H9 (cell line): ENCODE data around the gene NRP2. TPM values are rescaled to one million over a fixed set of nuclear protein-coding genes. Genes with fewer than 3 reads are reported as not detected.
A peak's percentile ranks its signal among the peaks of the same experiment; 100 is the strongest.

Experiments used
- DNase-seq: peaks from one replicate; pipeline ENCODE4 v3.0.0-alpha.2; 2017
- H2AFZ ChIP-seq: one replicate; pipeline ENCODE4 v1.6.1; 2013; ENCODE audit warnings: mild to moderate bottlenecking, low read length, control low read depth, moderate library complexity
- H2AK5ac ChIP-seq: 2 replicates; pipeline ENCODE4 v1.6.1; 2013; ENCODE audit warnings: low read length, control low read depth, mixed read lengths; ENCODE audit not compliant: insufficient read length
- H2BK120ac ChIP-seq: one replicate; pipeline ENCODE4 v1.6.1; 2013; ENCODE audit warnings: low read depth, mild to moderate bottlenecking, low read length, control low read depth, inconsistent platforms; ENCODE audit not compliant: poor library complexity, severe bottlenecking
- H2BK12ac ChIP-seq: 2 replicates; pipeline ENCODE4 v1.6.1; 2013; ENCODE audit warnings: low read length, control low read depth, mixed read lengths, low read depth; ENCODE audit not compliant: insufficient read length
- H2BK15ac ChIP-seq: 2 replicates; pipeline ENCODE4 v1.6.1; 2013; ENCODE audit warnings: low read depth, low read length, control low read depth
- H2BK20ac ChIP-seq: one replicate; pipeline ENCODE4 v1.6.1; 2013; ENCODE audit warnings: low read depth, mild to moderate bottlenecking, low read length, control low read depth, inconsistent platforms; ENCODE audit not compliant: poor library complexity, severe bottlenecking
- H2BK5ac ChIP-seq: 2 replicates; pipeline ENCODE4 v1.6.1; 2013; ENCODE audit warnings: low read length, control low read depth, mixed read lengths; ENCODE audit not compliant: insufficient read length
- H3K14ac ChIP-seq: 2 replicates; pipeline ENCODE4 v1.6.1; 2013; ENCODE audit warnings: low read length, control low read depth; ENCODE audit not compliant: insufficient read depth
- H3K18ac ChIP-seq: 2 replicates; pipeline ENCODE4 v1.6.1; 2013; ENCODE audit warnings: low read depth, mild to moderate bottlenecking, mixed read lengths, low read length, control low read depth; ENCODE audit not compliant: insufficient read length
- H3K23ac ChIP-seq: 2 replicates; pipeline ENCODE4 v1.6.1; 2013; ENCODE audit warnings: low read length, control low read depth, mixed read lengths, low read depth; ENCODE audit not compliant: insufficient read length
- H3K23me2 ChIP-seq: 2 replicates; pipeline ENCODE4 v1.6.1; 2013; ENCODE audit warnings: low read depth, mild to moderate bottlenecking, mixed read lengths, low read length, control low read depth; ENCODE audit not compliant: insufficient read length, poor library complexity, severe bottlenecking
- H3K27ac ChIP-seq: 2 replicates; pipeline ENCODE4 v1.5.1; 2013; ENCODE audit warnings: low read length, control low read depth, mixed read lengths, low read depth; ENCODE audit not compliant: insufficient read length
- H3K27me3 ChIP-seq: 2 replicates; pipeline ENCODE4 v1.6.1; 2013; ENCODE audit warnings: low read length, control low read depth, inconsistent platforms; ENCODE audit not compliant: insufficient read depth
- H3K4ac ChIP-seq: 2 replicates; pipeline ENCODE4 v1.6.1; 2013; ENCODE audit warnings: low read depth, mild to moderate bottlenecking, control low read depth, inconsistent platforms, low read length, moderate library complexity
- H3K4me1 ChIP-seq: 2 replicates; pipeline ENCODE4 v1.6.1; 2013; ENCODE audit warnings: low read length, control low read depth, inconsistent platforms; ENCODE audit not compliant: insufficient read depth
- H3K4me2 ChIP-seq: 2 replicates; pipeline ENCODE4 v1.6.1; 2013; ENCODE audit warnings: low read length, control low read depth, mixed read lengths; ENCODE audit not compliant: insufficient read length, insufficient read depth
- H3K56ac ChIP-seq: 2 replicates; pipeline ENCODE4 v1.6.1; 2013; ENCODE audit warnings: low read depth, mild to moderate bottlenecking, mixed read lengths, low read length, control low read depth; ENCODE audit not compliant: insufficient read length
- H3K79me1 ChIP-seq: 2 replicates; pipeline ENCODE4 v1.6.1; 2013; ENCODE audit warnings: low read depth, mild to moderate bottlenecking, moderate library complexity, low read length, control low read depth, inconsistent platforms; ENCODE audit not compliant: insufficient read depth, poor library complexity, severe bottlenecking
- H3K79me2 ChIP-seq: 2 replicates; pipeline ENCODE4 v1.6.1; 2013; ENCODE audit warnings: low read length, control low read depth, inconsistent platforms; ENCODE audit not compliant: insufficient read depth
- H3K9ac ChIP-seq: 2 replicates; pipeline ENCODE4 v1.6.1; 2013; ENCODE audit warnings: low read length, control low read depth, mixed read lengths; ENCODE audit not compliant: insufficient read length; ENCODE audit errors: extremely low read depth
- H3K9me3 ChIP-seq: one replicate; pipeline ENCODE4 v1.6.1; 2013; ENCODE audit warnings: low read depth, low read length, inconsistent platforms; ENCODE audit not compliant: control insufficient read depth
- H3T11ph ChIP-seq: one replicate; pipeline ENCODE4 v1.6.1; 2013; ENCODE audit warnings: mild to moderate bottlenecking, low read length, control low read depth, inconsistent platforms
- H4K20me1 ChIP-seq: one replicate; pipeline ENCODE4 v1.6.1; 2013; ENCODE audit not compliant: control insufficient read depth, insufficient read length, insufficient read depth
- H4K5ac ChIP-seq: 2 replicates; pipeline ENCODE4 v1.6.1; 2013; ENCODE audit warnings: low read depth, mild to moderate bottlenecking, mixed read lengths, low read length, control low read depth; ENCODE audit not compliant: insufficient read length
- H4K8ac ChIP-seq: replicated peaks from 2 replicates; pipeline ENCODE4 v1.6.1; 2013; ENCODE audit warnings: low read length, control low read depth, mixed read lengths, low read depth; ENCODE audit not compliant: insufficient read length
- H4K91ac ChIP-seq: 2 replicates; pipeline ENCODE4 v1.6.1; 2013; ENCODE audit warnings: low read depth, mild to moderate bottlenecking, moderate library complexity, mixed read lengths, low read length, control low read depth; ENCODE audit not compliant: insufficient read length
- H3K27ac Mint-ChIP-seq, 3 experiments: 2 replicates in 2 of 3; 3 replicates in 1 of 3; pipeline ENCODE4 v1.8.0; 2020 to 2021; ENCODE audit warnings: mixed read lengths in 3 of 3, mild to moderate bottlenecking in 1 of 3, moderate library complexity in 1 of 3
- H3K27me3 Mint-ChIP-seq: 2 replicates; pipeline ENCODE4 v1.8.0; 2021; ENCODE audit warnings: low read depth, mild to moderate bottlenecking, moderate library complexity, mixed read lengths
- H3K36me3 Mint-ChIP-seq, 3 experiments: 2 replicates in 2 of 3; 3 replicates in 1 of 3; pipeline ENCODE4 v1.8.0; 2020 to 2021; ENCODE audit warnings: low read depth in 3 of 3, mixed read lengths in 3 of 3; ENCODE audit not compliant: insufficient read depth in 1 of 3
- H3K4me1 Mint-ChIP-seq, 2 experiments: 2 replicates each; pipeline ENCODE4 v1.8.0; 2020; ENCODE audit warnings: mixed read lengths in 2 of 2
- H3K4me3 Mint-ChIP-seq, 2 experiments: 2 replicates in 1 of 2; 3 replicates in 1 of 2; pipeline ENCODE4 v1.8.0; 2020 to 2021; ENCODE audit warnings: mild to moderate bottlenecking in 2 of 2, mixed read lengths in 2 of 2, moderate library complexity in 1 of 2
- H3K9me3 Mint-ChIP-seq, 2 experiments: 2 replicates in 1 of 2; 3 replicates in 1 of 2; pipeline ENCODE4 v1.8.0; 2020; ENCODE audit warnings: mild to moderate bottlenecking in 2 of 2, mixed read lengths in 2 of 2, moderate library complexity in 1 of 2
- WGBS: extraction: QIAGEN DNeasy Blood & Tissue Kit; methylation state at CpG from one replicate; pipeline ENCODE4 v1.1.7; 2013; ENCODE audit warnings: missing lambda C conversion rate, low lambda C conversion rate, mixed read lengths; ENCODE audit not compliant: insufficient read length; ENCODE audit errors: extremely low coverage; 5-methylcytosine and 5-hydroxymethylcytosine counted together
- total RNA-seq: library from RNA; stranded (reverse); gene quantifications from 2 replicates; pipeline ENCODE4 v1.2.1, GENCODE V29; 2021
- TF ChIP-seq, protein P1 (sequence below): fragments of 200-600 bp; sonication (generic); conservative IDR thresholded peaks from 3 replicates; pipeline ENCODE4 v1.8.0; 2021; ENCODE audit warnings: antibody characterized with exemption, mild to moderate bottlenecking

NRP2 gene
- total RNA-seq, 1 experiment from 2014 or later = 19.7 TPM

DNA sequence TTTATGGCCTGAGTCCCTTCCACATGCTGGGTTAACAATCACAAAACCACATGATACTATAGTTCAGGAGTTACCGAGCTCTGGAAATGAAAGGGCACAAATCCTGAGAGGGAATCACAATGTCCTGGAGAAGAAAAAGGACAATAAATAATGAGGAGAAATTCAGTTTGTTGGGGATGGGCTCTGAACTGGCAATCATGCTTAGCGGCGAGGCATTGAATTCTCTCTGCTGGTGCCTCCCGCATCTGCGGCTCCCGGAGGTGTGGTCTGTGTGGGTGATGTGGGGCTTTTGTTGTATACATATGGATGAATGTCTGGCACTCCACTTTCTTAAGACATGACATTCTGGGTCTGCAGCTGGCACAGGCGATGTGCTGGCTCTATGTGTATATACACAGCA, 46.1 kb downstream of the NRP2 start:
- Mint-ChIP-seq H3K27me3 (no peaks in the 10 kb centered on the region), H3K4me3 (no peak overlapping the region)
- TF ChIP-seq, protein P1, sequence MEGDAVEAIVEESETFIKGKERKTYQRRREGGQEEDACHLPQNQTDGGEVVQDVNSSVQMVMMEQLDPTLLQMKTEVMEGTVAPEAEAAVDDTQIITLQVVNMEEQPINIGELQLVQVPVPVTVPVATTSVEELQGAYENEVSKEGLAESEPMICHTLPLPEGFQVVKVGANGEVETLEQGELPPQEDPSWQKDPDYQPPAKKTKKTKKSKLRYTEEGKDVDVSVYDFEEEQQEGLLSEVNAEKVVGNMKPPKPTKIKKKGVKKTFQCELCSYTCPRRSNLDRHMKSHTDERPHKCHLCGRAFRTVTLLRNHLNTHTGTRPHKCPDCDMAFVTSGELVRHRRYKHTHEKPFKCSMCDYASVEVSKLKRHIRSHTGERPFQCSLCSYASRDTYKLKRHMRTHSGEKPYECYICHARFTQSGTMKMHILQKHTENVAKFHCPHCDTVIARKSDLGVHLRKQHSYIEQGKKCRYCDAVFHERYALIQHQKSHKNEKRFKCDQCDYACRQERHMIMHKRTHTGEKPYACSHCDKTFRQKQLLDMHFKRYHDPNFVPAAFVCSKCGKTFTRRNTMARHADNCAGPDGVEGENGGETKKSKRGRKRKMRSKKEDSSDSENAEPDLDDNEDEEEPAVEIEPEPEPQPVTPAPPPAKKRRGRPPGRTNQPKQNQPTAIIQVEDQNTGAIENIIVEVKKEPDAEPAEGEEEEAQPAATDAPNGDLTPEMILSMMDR = no peak

More for the DNA sequence above, 46.1 kb downstream of the NRP2 start:
- Histone ChIP-seq H3T11ph (no peak overlapping the region), H3K23me2 (no peaks in the 10 kb centered on the region), H3K9me3 (no peaks in the 10 kb centered on the region), H2BK5ac (no peak overlapping the region), H3K4me2 (no peak overlapping the region), H2BK120ac (no peak overlapping the region), H3K4me1 (peaks cover 2% of the 10 kb centered on the region; the same call in 1 of the 2 replicates), H2BK15ac (no peak overlapping the region), H2AFZ (no peak overlapping the region), H2AK5ac (no peak overlapping the region), H2BK12ac (no peak overlapping the region), H2BK20ac (no peak overlapping the region), H3K18ac (no peak overlapping the region), H4K20me1 (no peaks in the 10 kb centered on the region), H3K79me1 (no peaks in the 10 kb centered on the region), H3K56ac (no peak overlapping the region), H3K79me2 (no peaks in the 10 kb centered on the region), H4K8ac (no peak overlapping the region), H3K27me3 (no peaks in the 10 kb centered on the region), H4K5ac (no peak overlapping the region), H3K14ac (no peak overlapping the region), H3K4ac (no peak overlapping the region), H3K23ac (no peak overlapping the region), H3K9ac (no peak overlapping the region), H4K91ac (no peak overlapping the region), H3K27ac (no peak overlapping the region)
- peak overlapping the region; percentile 37 to 78 (median 76); a peak in 6 of 7 replicates for H3K27ac Mint-ChIP-seq
- peaks cover 38 to 45% of the 10 kb centered on the region in 2 experiments for H3K4me1 Mint-ChIP-seq
- H3K36me3 Mint-ChIP-seq = peaks cover 41 to 54% (median 48%) of the 10 kb centered on the region in 3 experiments
- no peak for DNase-seq
- no peaks in the 10 kb centered on the region; a peak in 1 of 5 replicates for H3K9me3 Mint-ChIP-seq
- no CpG with 5 or more reads among the region's 7 CpGs for WGBS
